Diencephalon (tissue), 1 donor: ENCODE data around the gene KIF21A. TPM values are rescaled to one million over a fixed set of nuclear protein-coding genes. Genes with fewer than 3 reads are reported as not detected.

Source experiments
- total RNA-seq: library from RNA; depleted of rRNA; stranded (reverse); fragments of >200 nt; gene quantifications from one replicate; pipeline ENCODE4 v1.2.3, GENCODE V29; 2014

Gene KIF21A
- total RNA-seq: 185 TPM

GRCh38 chr12:39443081-39443928 is at the start of gene KIF21A:
Gene KIF21A (minus strand): TSS chr12:39443120. CDS start chr12:39442970, 150 bp downstream.

Other genes with a start within 250 kb of the KIF21A start
- gene ABCD2, start 176.7 kb upstream of the KIF21A start, total RNA-seq: 21.0 TPM